Measurements from ENCODE around the gene GPX3. TPM values are rescaled to one million over a fixed set of nuclear protein-coding genes. Genes with fewer than 3 reads are reported as not detected.

Gene GPX3
- polyA plus RNA-seq, 6 donors from 2014 or later: 0.23 to 1.8 (median 1.1) TPM; not detected in 1

DNA sequence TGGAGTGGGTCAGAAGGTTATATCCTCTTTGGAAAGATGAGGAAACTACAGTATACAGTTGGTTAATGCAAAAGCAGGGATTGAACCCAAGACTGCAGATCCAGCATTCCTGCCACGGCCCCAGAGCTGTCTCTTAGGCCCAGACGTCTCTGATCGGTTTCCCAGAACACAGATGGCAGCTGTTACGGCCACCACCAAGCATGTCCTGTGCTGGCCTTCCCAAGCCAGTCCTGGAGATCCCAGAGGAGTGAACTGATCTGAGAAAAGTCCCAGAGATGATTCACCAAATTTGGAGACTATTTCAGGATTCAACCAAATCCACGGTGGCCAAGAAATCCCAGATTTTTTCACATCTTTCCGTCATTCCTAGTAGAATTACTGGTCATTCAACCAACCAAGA, 40.4 kb downstream of the GPX3 start:
- H3K27me3 Mint-ChIP-seq: no peaks in the 10 kb centered on the region
- H3K27ac Mint-ChIP-seq: peak overlapping the region in 4 of 6 donors; percentile 44 to 97 (median 92)
- H3K9me3 Mint-ChIP-seq: no peaks in the 10 kb centered on the region
- peaks cover 8 to 18% of the 10 kb centered on the region in 2 donors for H3K36me3 Mint-ChIP-seq
- DNase-seq: no peak
- peaks cover 45 to 62% (median 50%) of the 10 kb centered on the region in 3 donors for H3K4me1 Mint-ChIP-seq
- H3K4me3 Mint-ChIP-seq: peak overlapping the region in 4 of 8 donors; percentile 27 to 69 (median 52)
- ATAC-seq (ENCODE audit: low read depth in 2 of 2): no peak

DNA sequence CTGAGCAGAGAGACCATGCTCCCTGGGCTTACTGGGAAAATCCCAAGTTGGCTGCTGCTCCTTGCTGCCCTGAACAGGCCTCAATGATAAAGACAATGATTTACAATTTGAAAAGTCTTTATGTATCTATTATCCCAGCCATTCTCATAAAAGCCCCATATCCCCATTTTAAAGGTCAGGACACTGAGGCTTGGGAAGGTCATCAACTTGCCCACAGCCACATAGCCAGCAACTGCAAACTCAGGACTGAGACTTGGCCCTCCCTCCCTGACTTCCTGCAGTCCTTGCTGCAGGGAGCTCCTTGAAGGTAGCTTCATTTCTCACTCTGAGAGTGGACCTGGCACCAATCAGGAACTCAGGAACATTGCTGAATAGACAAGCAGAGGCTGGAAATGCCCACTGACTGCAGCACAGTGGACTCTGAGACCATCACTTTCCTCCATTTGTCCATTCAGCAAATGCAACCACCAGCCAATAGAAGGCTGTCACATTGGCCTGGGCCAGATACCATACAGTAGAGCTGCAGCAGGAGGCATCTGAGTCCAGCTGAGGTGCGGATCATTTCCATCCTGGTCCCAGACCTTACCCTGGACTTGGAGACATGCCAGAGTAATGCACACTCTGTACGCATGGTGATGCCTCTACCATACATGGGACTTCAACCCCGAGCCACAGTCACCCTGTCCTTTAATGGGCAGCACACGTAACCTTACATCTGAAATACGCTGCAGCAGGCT, 42.2 kb downstream of the GPX3 start:
- Mint-ChIP-seq H3K27me3 (no peaks in the 10 kb centered on the region), H3K4me3 (no peak overlapping the region), H3K36me3 (peaks cover 7 to 8% of the 10 kb centered on the region in 2 donors), H3K27ac (peak overlapping the region in 2 of 6 donors; percentile 54 to 60), H3K9me3 (no peaks in the 10 kb centered on the region), H3K4me1 (peaks cover 49 to 71% (median 64%) of the 10 kb centered on the region in 3 donors)
- no peak for ATAC-seq (ENCODE audit: low read depth in 2 of 2)
- DNase-seq: no peak

GRCh38 chr5:151063142-151063989, 43.0 kb downstream of the GPX3 start:
- Mint-ChIP-seq H3K27me3 (no peaks in the 10 kb centered on the region), H3K4me3 (no peak overlapping the region), H3K27ac (peak overlapping the region in 3 of 6 donors; percentile 21 to 79 (median 61)), H3K4me1 (peaks cover 57 to 76% (median 72%) of the 10 kb centered on the region in 3 donors), H3K9me3 (no peaks in the 10 kb centered on the region), H3K36me3 (peaks cover 7 to 8% of the 10 kb centered on the region in 2 donors)
- DNase-seq (no peak), ATAC-seq (ENCODE audit: low read depth in 2 of 2) (no peak)

- Mint-ChIP-seq H3K27ac (peak overlapping the region in 1 of 6 donors; percentile 76), H3K36me3 (peaks cover 0 to 8% of the 10 kb centered on the region in 2 donors), H3K27me3 (no peaks in the 10 kb centered on the region), H3K9me3 (no peaks in the 10 kb centered on the region), H3K4me1 (peaks cover 58 to 76% (median 75%) of the 10 kb centered on the region in 3 donors), H3K4me3 (no peak overlapping the region)
- ATAC-seq (ENCODE audit: low read depth in 2 of 2) (no peak), DNase-seq (no peak)
Observed at GRCh38 chr5:151064916-151065499, 44.6 kb downstream of the GPX3 start.

- Mint-ChIP-seq H3K27me3 (no peaks in the 10 kb centered on the region), H3K27ac (no peak overlapping the region), H3K9me3 (no peaks in the 10 kb centered on the region), H3K4me3 (no peak overlapping the region), H3K36me3 (peaks cover 0 to 8% of the 10 kb centered on the region in 2 donors), H3K4me1 (peaks cover 59 to 76% (median 75%) of the 10 kb centered on the region in 3 donors)
- DNase-seq (no peak), ATAC-seq (ENCODE audit: low read depth in 2 of 2) (no peak)
Observed at GRCh38 chr5:151065609-151066008, 45.2 kb downstream of the GPX3 start.

GRCh38 chr5:151066920-151067319, 46.5 kb downstream of the GPX3 start:
- Mint-ChIP-seq H3K27ac (peak overlapping the region in 3 of 6 donors; percentile 60 to 83 (median 68)), H3K4me3 (peak overlapping the region in 1 of 8 donors; percentile 67), H3K27me3 (no peaks in the 10 kb centered on the region), H3K9me3 (no peaks in the 10 kb centered on the region), H3K4me1 (peaks cover 62 to 78% (median 77%) of the 10 kb centered on the region in 3 donors), H3K36me3 (peaks cover 0 to under 1% of the 10 kb centered on the region in 2 donors)
- ATAC-seq (ENCODE audit: low read depth in 2 of 2): no peak
- DNase-seq: no peak

GRCh38 chr5:151067632-151068432, 47.4 kb downstream of the GPX3 start:
- Mint-ChIP-seq H3K9me3 (no peaks in the 10 kb centered on the region), H3K4me3 (peak overlapping the region in 6 of 8 donors; percentile 32 to 74 (median 49)), H3K4me1 (peaks cover 70 to 87% (median 86%) of the 10 kb centered on the region in 3 donors), H3K36me3 (no peaks in the 10 kb centered on the region), H3K27ac (peak overlapping the region in 5 of 6 donors; percentile 70 to 95 (median 75)), H3K27me3 (no peaks in the 10 kb centered on the region)
- ATAC-seq (ENCODE audit: low read depth in 2 of 2) (peak; percentile 29 to 38), DNase-seq (no peak)

DNA sequence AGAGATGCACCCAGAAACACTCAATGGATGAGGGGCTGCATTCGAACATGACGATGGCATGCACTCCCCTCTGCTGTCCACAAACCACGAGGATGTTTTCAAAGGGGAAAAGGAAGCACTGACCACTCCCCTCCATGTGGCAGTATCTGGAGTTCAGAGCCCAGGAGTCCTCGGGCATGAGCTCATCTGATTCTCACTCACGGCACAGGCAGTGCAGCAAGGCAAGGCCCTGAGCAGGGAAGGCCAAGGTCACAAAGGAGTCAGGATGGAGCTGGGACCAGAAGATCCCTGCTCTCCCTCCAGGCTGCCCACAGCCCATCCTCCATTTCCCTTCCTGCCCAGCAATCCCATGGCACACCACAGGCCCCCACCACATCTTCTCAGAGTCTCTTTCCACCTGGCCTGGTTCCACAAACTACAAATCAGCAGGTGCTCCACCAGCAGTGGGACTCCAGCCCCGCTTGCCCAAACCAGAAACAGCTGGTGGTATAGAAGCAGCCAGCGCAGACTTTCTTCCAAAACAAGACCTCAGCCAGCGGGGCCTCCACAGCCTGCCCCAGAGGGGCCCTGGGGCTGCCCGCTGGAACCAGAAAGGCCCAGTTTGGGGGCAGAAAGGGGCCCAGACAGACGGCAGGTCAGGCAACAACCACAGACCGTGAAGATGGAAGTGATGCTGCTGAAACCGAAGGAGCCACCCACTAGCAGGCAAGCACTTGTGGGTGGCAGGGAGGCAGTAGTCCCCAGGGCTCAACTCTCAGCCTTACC, 48.2 kb downstream of the GPX3 start:
- Mint-ChIP-seq H3K27ac (peak overlapping the region; percentile 72 to 95 (median 78)), H3K36me3 (no peaks in the 10 kb centered on the region), H3K4me1 (peaks cover 68 to 88% (median 82%) of the 10 kb centered on the region in 3 donors), H3K27me3 (no peaks in the 10 kb centered on the region), H3K9me3 (no peaks in the 10 kb centered on the region), H3K4me3 (peak overlapping the region in 7 of 8 donors; percentile 22 to 74 (median 49))
- DNase-seq (no peak), ATAC-seq (ENCODE audit: low read depth in 2 of 2) (peak; percentile 65 to 67)

DNA sequence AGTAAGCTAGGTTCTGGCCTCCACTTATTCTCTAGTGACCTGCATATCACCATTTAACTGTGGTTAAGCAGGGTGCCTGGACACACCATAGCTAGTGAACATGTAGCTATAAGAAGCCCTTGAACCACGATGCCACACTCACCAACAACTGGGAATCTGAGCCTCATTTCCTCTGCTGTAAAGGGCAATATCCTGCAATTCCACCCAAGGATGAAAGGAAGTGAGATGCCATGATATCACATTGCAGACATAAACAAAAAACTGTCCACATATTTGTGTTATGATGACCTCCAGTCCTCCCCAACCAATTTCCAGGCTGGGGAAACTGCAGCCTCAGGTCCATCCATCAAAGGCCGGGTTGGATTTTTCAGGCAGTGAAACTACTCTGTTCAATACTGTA, 50.1 kb downstream of the GPX3 start:
- peak overlapping the region in 3 of 8 donors; percentile 12 to 72 (median 26) for H3K4me3 Mint-ChIP-seq
- H3K27ac Mint-ChIP-seq: peak overlapping the region in 2 of 6 donors; percentile 21 to 82
- no peak for ATAC-seq (ENCODE audit: low read depth in 2 of 2)
- H3K9me3 Mint-ChIP-seq: peaks cover 0 to 2% (median 0%) of the 10 kb centered on the region in 7 donors
- peaks cover 64 to 93% (median 87%) of the 10 kb centered on the region in 3 donors for H3K4me1 Mint-ChIP-seq
- no peaks in the 10 kb centered on the region for H3K27me3 Mint-ChIP-seq
- H3K36me3 Mint-ChIP-seq: peaks cover 0 to 3% of the 10 kb centered on the region in 2 donors
- no peak for DNase-seq

GRCh38 chr5:151071021-151071420, 50.6 kb downstream of the GPX3 start:
- DNase-seq (no peak), ATAC-seq (ENCODE audit: low read depth in 2 of 2) (no peak)
- no peaks in the 10 kb centered on the region for H3K27me3 Mint-ChIP-seq
- H3K36me3 Mint-ChIP-seq: peaks cover 0 to 3% of the 10 kb centered on the region in 2 donors
- H3K9me3 Mint-ChIP-seq: peaks cover 0 to 2% (median 0%) of the 10 kb centered on the region in 7 donors
- H3K4me3 Mint-ChIP-seq: peak overlapping the region in 1 of 8 donors; percentile 62
- peak overlapping the region in 3 of 6 donors; percentile 32 to 84 (median 36) for H3K27ac Mint-ChIP-seq
- H3K4me1 Mint-ChIP-seq: peaks cover 62 to 93% (median 87%) of the 10 kb centered on the region in 3 donors

DNA sequence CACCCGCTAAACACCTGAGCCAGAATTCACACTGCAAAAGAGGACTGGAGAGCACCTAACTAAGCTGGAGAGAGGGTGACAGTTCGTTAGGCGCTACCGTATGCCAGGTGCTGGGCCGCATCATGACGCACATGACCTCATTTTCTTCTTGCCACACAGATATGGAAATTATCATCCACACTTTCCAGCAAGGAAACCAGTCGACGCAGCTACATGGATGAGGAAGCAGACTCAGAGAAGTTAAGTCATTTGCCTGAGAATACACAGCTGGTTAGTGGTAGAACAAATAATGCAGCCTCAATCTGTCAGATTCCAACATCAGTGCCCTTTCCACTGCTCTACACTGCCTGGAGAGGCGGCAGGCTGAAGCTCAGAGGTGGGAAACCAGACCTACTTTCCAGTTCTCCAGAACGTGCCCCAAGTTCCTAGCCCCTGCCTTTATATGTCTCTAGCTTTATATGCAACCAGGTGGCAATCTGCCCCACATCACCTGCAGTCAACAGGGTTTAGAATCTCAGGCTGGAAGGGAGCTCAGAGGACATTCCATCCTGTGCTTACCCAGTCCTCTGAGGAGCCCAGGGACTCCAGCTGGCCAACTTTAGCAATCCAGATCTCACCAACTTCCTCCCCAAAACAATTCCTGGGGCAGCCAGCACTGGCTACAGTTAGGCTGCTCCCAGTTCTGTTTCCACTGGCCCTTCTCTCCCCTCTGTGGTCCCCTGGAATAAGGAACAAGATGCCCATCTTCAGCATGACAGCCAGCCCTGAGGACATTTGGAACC, 51.6 kb downstream of the GPX3 start:
- Mint-ChIP-seq H3K4me3 (peak overlapping the region in 3 of 8 donors; percentile 2 to 56 (median 24)), H3K27me3 (no peaks in the 10 kb centered on the region), H3K9me3 (peaks cover 0 to 2% (median 0%) of the 10 kb centered on the region in 7 donors), H3K27ac (peak overlapping the region in 5 of 6 donors; percentile 17 to 84 (median 48)), H3K4me1 (peaks cover 67 to 93% (median 87%) of the 10 kb centered on the region in 3 donors), H3K36me3 (peaks cover 0 to 3% of the 10 kb centered on the region in 2 donors)
- no peak for ATAC-seq (ENCODE audit: low read depth in 2 of 2)
- DNase-seq: no peak
